ENCODE results near the gene TANGO6. TPM values are rescaled to one million over a fixed set of nuclear protein-coding genes. Genes with fewer than 3 reads are reported as not detected.

Gene TANGO6
- total and polyA plus RNA-seq, 2 of the 8 experiments (the other 6 are each of a cell fraction or from before 2014, with no cell fraction given), result 5.0 to 19.5 TPM

GRCh38 chr16:69130461-69130860 is 287.1 kb downstream of the TANGO6 start (continued):
- TF ChIP-seq SP1 (IDR thresholded peaks at IDR 0.05; ENCODE audit: low read depth, low read length) (no peak), JUN (IDR thresholded peaks at IDR 0.05; ENCODE audit: low read depth, low read length) (no peak), CTBP2 (IDR thresholded peaks at IDR 0.05; ENCODE audit: borderline replicate concordance, insufficient read depth, insufficient read length, low read length) (no peak)
